ENCODE results near the gene ERP27.

Gene ERP27

DNA sequence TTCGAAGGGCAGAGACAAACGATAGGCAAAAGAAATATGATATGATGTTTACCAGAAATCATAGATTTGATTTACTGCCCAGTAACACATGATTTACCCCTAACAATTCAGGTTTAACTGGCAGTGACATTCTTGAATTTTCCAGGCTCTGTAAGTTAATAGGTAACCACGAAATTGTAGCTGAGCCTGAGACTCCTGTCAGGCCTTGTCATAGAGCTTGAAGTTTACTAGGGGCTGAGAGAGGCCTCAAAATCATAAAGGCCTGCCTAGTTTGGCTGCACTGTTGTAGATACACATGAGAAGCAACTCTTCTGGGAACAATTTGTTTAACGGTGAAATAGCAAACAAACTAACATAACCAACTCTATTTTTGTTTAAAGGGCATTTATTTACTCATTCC is 3.3 kb downstream of the ERP27 start:
- DNase-seq (ENCODE audit: low spot score): no peak

DNA sequence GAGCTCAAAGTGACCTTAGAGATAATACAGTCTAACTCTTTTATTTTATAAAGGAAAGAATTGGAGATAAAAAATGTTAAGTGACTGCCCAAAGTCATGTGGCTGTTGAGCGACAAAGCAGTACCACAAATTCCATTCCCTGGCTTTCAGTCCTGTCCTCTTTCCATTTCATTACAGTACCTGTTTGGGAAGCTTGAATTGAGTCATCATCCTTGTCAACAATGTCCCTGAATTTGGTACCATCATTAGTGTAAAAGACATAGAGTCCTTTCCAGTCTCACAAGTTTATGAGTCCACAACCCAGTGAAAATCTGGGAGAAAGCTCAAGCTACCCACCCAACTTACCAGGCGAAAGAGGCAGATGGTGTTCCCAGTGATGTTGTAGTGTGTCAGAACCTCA is 3.8 kb downstream of the ERP27 start:
- no peak for DNase-seq (ENCODE audit: low spot score)

DNA sequence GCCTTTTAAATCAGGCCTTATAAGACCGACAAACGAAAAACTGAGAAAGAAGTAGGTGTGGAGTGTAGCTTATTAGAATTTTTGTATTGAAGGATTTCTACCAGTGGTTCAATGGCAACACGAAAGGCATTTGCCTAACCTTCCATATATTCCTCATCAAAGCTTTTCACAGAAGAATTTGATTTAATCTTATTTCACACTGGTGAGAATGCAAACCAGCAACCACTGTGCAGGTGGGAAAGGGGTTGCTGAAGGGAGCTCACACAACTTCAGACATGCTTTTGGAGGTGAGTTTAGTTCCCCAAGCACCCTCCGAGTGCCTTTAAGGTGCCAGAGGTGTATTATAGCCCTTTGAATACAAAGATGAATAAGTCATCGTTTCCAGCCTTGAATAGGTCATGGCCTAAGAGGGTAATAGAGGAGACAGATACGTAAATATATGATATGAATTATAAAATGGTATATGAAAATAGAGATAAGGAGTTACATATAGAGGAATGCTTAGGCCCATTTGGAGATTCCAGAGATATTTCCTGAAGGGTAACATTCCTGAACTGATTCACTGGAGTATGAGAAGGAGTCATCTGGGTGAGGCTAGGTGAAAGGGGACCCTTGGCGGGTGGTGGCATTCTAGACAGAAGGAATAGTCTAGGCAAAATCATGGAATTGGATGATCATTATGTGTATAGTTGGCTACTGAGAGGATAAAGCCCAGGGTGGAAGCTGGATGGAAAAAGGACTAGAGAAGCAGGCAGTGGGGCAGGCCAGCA is 6.4 kb downstream of the ERP27 start:
- no peak for DNase-seq (ENCODE audit: low spot score)

DNA sequence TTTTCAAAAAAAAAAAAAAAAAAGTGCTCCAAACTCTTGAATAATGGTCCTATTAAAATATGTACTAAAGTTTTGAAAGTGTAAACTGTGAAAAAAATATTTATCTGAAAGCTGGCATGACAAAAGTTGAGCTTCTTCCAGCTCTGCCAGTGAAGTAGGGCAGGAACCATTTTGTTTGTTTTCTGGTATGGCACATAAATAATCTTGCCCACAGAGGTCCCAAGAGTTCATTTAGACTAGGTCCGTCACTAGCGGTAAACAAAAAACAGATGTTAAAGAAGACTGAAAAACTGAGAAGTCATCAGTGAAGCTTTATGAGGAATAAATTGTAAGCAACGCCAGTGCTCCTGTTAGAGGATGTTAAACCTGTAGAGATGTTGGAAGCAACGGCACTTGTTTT is 7.0 kb downstream of the ERP27 start:
- no peak for DNase-seq (ENCODE audit: low spot score)

DNA sequence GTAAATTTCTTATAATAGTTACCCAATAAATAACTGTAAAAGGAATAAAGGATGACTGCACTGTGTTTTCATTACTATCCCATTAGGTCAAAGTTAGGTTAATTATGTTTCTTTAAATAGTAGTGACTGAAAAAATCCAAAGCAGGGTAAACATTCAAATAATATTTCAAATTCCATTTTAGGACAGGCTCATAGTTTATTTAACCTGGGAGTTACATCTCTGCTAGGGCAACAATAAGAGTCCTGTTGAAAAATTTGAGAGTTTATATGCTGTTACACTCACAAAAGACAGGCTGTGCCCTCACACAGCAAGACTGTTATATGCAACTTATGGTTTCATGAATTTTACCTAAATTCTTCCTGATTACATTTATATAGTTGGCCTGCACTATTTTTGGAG is 8.0 kb downstream of the ERP27 start:
- DNase-seq (ENCODE audit: low spot score): no peak

DNA sequence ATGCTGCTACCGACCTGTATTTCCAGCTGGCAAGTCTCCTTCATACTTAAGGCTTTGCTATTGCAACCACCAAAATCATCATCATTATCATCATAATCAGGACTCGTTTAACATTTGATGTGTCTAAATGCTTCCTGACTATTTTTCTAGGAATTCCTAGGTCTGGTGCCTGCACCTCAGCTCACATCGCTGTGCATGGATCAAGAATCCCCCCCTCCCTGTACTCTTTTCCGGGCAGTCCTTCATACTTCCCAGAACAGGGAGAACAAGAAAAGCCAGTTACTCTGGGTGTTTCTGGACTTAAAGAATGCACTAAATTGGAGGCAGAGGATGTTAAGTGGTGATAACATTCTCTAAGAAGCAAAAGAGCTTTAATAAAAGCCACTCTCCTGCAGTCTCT is 9.4 kb downstream of the ERP27 start:
- no peak for DNase-seq (ENCODE audit: low spot score)

DNA sequence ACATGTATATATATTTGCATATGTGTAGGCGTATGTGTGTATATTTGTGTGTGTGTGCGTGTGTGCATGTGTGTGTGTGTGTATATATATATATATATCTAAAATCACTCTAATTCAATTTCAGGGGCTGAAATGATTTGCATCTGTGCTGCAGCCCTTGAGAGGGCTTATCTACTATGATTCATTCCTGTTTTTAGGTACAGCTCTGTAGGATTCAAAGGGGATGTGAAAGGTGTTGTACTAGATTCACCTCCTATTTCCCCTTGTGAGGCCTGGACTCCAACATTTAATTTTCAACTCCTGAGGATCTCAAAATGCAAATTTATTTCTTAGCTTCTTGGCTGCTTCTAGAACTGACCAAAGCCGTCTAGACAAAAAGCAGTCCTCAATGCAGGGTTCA is 11.1 kb downstream of the ERP27 start:
- DNase-seq (ENCODE audit: low spot score): no peak

DNA sequence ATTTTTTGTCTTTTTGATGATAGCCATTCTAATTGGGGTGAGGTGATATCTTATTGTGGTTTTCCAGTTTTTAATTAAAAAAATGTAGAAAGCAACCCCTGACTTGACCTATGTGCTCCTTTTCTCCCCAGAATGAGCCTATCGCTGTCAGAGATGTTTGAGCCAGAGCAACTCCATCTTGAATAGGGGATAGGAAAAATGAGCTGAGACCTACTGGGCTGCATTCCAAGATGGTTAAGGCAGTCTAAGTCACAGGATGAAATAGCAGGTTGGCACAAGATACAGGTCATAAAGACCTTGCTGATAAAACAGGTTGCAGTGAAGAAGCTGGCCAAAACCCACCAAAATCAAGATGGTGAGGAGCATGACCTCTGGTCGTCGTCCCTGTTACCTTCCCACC is 13.8 kb downstream of the ERP27 start:
- DNase-seq (ENCODE audit: low spot score): no peak

DNA sequence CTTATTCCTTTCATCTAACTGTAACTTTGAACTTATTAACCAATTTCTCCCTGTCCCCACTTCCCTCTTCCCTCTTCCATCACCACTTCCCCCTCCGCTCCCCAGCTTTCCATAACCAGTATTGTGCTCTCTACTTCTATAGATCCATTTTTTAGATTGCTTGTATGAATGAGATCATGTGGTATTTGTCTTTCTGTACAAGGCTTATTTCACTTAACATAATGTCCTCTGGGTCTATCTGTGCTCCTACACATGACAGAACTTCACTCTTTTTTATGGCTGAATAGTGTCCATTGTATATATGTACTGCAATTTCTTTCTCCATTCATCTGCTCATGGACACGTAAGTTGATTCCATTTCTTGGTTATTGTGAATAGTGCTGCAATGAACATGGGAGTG is 14.4 kb downstream of the ERP27 start:
- DNase-seq (ENCODE audit: low spot score): no peak

DNA sequence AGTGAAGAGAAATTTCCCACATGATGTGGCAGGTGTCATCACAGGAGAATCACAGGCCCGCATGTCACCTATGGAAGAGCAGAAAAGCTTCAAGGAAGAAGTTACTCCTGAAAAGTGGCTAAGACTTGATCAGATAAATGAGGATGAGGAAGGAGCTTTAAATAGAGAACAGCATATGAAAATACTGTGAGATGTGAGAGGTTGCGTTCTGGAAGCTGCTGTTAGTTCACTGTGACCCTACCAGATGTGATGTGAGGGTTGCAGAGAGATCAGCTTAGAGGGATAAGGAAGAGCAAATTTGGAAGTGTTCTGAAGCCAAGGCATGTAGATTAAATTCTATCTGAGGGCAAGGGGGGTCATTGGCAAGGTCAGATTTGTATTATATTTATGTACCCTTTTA is 17.1 kb downstream of the ERP27 start:
- no peak for DNase-seq (ENCODE audit: low spot score)

DNA sequence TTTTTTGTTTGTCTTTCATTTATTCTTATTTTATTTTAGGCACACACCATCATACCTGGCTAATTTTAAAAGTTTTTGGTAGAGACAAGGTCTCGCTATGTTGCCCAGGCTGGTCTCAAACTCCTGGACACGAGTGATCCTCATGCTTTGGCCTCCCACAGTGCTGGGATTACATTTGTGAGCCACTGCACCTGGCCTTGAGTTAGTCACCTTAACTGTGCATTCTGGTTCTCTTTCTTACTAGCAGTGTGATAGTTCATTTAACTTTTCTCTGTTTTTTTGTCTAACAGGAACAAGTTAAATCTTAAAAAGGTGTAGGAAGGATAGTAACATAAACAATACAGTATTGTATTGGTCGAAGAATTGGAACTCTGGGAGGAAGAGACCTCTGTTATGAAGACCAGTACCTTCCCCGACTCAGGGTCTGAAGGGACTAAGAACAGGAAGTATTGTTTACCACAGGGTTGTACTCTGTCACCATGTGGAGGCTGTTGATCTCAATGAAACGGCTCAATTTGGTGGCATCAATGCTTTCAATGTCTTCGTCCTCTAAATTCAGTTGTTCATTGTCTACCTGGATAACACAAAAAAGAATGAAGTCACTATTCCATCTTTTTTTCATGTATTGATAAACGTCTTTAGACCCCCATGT is 17.7 kb downstream of the ERP27 start:
- no peak for DNase-seq (ENCODE audit: low spot score)

DNA sequence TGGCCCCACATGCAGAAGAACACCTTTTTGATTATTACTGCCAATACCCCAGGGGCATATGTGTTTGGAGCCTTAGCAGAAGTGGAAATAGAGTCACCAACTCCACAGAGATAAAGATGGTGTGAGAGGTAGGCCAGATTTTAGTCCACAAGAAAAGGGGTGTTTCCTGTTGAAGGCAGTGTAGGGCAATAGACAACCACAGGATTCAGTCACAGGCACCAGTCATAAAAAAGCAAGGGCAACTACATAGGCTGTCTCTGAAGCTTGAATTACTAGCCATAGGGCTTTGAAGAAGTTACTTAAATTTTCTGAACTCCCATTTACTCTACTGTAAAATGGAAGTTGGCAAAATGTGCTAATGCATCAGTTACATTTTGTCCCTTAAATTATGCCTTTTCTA is 18.9 kb downstream of the ERP27 start:
- DNase-seq (ENCODE audit: low spot score): no peak

DNA sequence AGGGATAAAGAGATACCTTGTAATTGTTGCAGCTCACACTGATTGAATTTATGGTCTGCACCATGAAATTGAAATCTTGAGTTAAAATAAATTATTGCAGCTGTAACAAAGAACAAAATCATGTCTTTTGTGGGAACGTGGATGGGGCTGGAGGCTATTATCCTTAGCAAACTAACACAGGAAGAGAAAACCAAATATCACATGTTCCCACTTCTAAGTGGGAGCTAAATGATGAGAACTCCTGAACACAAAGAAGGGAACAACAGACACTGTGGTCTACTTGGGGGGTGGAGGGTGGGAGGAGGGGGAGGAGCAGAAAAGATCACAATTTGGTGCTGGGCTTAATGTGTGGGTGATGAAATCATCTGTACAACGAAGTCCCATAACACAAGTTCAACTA is 22.6 kb downstream of the ERP27 start:
- no peak for DNase-seq (ENCODE audit: low spot score)

DNA sequence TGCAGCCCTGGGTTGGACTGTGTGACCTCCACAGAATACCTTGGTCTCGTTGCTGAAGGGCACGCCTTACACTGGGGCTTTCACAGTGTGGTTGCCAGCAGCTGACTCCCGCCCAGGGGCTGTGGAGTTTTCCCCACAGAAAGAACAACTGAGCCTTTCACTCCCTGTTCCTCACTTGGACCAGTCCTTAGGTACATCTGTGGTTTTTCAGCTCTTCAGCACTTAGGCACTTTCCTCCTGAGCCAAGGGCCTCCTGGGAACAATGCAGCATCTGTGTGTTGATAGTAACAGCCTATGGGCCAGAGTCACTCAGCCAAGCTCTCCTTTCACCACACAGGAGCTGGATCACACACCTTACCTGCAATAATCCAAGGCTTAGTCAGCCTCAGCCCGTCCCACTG is 25.0 kb downstream of the ERP27 start:
- no peak for DNase-seq (ENCODE audit: low spot score)

DNA sequence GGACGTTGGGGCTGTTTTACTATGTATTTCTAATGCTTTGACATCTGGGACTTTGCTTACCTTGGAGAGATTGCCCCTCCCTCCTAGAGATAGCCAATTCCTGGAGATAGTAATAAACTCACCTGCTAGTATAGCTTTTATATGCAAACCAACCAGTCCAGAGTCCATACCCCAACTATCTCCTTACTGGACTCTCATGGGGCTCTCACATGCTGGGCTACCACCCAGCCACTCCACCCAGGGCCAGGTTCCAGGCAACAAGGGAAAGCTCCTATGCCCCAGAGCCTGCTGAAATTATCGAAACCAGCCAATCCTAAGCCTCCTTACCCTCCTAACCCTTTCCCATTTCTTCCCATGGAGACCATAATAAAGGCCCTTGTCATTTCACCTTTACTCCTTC is 27.2 kb downstream of the ERP27 start:
- no peak for DNase-seq (ENCODE audit: low spot score)

DNA sequence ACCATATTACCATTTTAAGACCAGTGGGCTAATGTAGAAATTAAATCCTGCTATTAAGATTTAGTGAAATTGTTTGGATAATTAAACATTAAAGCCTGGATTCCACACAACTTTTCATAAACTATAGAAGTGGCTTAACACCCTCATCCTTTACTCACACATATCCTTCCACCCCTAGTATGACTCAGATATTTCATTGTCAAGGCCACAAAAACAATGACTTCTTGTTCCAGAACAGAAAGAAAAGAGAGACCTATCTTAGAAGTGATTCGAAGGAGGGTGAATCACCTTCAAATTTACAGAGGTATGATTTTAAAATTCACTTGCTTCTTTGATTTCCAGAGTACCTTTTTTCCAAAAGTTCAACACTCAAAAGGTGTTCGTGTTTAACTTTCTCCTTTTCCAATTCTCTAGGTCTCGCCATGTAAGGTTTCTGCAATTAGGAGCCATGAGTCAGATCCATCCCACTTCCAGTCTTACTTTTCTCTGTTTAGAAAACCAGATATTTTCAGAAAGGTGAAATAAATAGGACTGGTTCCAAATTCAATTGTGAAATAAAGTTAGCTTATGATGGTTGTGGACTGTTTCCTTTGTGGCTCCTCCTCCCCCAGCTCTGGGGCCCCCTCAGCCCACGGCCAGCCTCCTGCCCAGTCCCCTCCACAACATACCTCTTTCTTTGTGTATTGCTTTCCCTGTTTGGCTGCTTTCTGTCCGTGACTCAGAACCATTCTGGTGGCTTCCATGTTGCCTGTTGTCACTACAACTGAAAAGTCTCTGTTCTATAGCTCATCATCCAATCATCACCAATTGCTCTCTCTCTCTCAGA is 28.0 kb downstream of the ERP27 start:
- no peak for DNase-seq (ENCODE audit: low spot score)

DNA sequence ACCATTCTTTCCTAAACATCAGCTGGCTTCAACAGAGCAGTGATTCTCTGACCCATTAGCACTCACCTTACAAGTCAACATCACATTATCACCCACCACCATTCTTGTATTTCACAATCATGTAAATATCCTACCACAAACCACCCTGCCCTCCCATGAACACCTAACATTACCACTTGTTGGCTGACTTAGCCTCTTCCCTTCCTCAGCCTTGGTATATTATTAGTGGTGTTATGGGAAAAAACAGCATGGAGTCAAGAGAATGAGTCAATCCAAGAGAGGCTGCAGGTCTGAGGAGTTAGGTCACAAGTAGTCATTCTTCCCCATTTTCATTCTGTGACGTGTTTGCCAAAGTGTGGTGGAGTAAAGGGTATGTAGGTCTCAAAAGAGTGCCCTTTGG is 30.4 kb downstream of the ERP27 start:
- no peak for DNase-seq (ENCODE audit: low spot score)

DNA sequence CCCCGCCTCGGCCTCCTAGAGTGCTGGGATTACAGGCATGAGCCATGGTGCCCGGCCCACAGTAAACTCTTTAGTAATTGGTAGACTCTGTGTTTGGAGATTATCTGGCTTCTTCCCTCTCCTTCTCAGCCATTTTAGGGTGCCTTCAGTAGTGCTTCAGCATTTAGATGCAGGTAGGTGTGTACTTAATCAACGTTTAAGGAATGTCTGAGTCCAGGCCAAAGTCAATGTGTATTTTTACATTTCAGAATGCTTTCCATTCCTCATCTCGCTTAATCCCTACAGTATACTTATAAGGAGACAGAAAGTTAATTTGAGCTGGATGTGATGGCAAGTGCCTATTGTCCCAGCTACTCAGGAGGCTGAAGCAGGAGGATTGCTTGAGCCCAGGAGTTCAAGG is 32.2 kb downstream of the ERP27 start:
- no peak for DNase-seq (ENCODE audit: low spot score)

DNA sequence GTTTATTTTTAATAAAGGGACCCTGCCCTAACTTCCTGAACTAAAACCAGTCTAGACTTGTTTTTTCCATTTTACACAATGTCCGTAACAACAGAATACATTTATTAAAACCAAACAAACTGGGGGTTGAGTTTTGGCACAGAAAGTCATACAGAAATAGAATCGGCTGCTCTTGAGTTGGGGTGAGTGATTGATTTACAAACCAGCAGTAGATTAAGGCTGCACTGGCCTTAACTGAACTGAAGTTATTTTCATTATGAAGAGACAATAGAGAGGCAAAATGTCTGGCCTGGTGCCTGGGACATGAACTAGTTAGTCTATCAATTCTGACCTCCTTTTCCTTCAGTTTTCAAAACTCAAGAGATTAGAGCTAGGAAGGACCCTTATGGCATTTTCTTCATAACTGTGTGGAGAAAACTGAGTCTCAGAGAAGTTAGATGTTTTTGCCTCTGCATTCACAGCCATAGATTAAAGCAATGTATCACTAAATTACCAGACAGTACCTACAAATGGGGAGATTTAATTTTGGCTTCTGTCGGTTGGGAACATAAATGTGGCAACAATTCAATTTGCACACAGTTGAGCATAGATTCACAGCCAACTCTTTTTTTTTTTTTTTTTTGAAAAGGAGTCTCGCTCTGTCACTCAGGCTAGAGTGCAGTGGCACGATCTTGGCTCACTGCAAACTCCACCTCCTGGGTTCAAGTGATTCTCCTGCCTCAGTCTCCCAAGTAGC is 32.9 kb downstream of the ERP27 start:
- no peak for DNase-seq (ENCODE audit: low spot score)

DNA sequence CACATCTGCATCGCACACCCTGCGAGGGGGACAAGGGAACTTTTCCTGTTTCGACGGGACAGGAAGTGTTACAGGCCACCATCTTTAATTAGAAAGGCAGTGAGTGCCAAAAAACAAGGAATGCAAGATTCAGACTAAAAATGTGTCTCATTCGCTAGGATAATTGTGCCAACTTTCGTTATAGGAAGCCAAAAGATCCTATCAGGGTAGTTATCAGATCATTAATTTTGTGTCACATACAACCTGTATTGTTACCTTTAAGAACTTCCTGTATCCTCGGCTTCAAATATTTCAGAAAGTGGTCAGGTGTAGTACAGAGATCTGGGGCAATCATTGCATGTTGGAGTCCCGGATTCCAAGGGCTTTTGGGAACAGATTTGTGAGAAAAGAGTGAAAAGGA is 33.5 kb downstream of the ERP27 start:
- no peak for DNase-seq (ENCODE audit: low spot score)

DNA sequence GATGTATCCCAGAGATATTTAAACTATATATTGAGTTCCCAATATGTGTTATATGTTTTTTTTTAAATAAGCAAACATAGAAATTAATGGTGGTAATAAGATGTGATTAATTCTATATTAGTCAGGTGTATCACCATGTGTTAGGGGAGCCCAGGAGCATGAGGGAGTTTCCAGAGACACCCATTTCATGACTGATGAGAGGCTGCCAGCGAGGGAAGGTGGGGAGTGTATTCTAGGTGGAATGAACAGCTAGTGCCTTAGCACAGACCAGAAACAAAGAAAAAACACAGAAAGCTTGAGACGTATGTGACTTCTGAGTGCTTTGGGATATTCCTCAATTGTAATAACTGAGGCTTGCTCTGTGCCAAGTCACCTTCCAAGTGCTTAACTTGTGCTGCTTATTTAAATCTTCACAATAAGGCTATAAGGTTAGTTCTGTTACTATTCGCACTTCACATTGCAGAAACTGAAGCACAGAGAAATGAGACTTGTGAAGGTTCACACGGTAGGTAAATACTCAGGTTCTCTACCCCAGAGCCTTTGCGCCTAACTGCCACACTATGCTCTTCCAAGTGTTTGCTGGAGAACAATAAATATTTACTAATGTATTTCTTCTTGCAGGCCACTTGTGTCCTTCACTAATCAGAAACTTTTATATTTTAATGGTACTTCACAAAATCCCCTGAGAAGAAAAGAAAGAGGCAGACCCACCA is 34.8 kb downstream of the ERP27 start:
- no peak for DNase-seq (ENCODE audit: low spot score)

DNA sequence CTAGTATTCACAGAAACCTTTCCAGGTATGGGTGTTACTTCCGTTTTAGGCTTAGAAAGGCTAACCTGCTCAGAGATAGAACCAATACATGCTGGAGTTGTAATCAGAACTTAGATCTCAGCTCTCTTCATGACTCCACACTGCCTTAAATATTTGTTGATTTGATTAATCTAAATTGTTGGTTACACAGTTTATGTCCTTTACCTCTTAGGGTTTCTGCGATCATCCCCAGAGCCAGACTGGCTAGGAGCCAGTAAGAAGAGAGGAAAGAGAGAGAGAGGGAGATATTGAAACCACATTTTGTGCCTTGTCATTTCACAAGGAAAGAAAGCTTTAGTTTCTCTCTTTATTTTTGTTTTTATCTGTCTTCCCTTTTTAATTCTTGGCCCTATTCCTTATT is 35.9 kb downstream of the ERP27 start:
- no peak for DNase-seq (ENCODE audit: low spot score)
